ENCODE results near the gene TEAD2.

Gene TEAD2

DNA sequence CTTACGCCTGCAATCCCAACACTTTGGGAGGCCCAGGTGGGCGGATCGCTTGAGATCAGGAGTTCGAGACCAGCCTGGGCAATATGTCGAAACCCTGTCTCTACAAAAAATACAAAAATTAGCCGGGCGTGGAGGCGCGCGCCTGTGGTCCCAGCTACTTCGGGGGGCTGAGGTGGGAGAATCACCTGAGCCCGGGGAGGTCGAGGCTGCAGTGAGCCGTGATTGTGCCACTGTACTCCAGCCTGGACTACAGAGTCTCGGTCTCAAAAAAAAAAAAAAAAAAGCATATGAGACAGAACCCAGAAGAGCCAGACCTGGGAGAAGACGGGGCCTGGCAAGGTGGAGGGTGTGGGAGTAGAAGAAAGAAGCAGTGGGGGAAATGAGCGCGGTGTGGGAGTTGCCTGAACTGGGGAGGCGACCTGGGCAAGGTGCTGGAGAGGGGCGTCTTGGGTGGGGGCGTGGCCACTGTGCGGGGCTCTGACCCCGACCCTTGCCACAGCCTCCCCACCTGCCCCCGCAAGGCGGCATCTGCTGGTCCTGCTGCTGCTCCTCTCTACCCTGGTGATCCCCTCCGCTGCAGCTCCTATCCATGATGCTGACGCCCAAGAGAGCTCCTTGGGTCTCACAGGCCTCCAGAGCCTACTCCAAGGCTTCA is 2.0 kb upstream of the TEAD2 start:
- ATAC-seq = no peak
- Mint-ChIP-seq H3K27me3 (no peaks in the 10 kb centered on the region), H3K4me1 (no peaks in the 10 kb centered on the region), H3K27ac (no peak overlapping the region), H3K4me3 (no peak overlapping the region), H3K9me3 (no peaks in the 10 kb centered on the region), H3K36me3 (peaks cover under 1% of the 10 kb centered on the region)

DNA sequence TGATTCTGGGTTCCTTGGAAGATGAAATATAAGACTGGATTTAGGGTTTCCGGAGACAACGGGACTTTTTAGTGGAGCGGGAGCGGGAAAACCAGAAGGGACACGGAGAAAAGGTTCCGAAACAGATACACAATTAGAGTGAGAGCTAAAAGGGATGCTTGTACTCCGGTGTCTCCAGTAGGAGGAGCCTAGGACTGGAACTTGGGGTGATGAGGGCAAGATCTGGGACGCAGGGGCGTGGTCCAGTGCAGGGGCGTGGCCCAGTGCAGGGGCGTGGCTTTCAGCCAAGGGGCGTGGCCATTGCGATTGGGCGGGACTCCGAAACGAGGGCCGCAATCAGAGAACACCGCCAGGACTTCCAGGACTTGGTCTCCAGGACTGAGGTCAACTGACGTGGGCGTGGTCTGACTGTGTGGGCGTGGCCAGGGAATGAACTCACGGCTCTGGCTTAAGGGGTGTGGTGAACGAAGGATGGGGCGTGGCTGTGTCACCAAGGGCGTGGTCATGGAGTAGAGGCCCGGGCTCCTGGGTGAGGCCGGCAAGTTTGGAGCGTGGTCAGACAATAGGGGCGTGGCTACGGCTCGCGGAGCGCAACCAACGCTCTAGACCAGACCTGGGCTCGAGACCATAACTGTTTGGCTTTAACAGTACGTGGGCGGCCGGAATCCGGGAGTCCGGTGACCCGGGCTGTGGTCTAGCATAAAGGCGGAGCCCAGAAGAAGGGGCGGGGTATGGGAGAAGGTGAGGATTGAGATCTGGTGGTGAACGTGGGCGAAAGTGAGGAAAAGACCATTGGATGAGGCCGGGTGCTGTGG is 1.3 kb upstream of the TEAD2 start, which contains the start of gene DKKL1:
Gene DKKL1, plus strand, starts transcription at position 610 of the 815 bp plus-strand sequence. Its CDS starts 122 bp downstream, at position 732.
- H3K27me3 Mint-ChIP-seq = no peaks in the 10 kb centered on the region
- H3K36me3 Mint-ChIP-seq = no peaks in the 10 kb centered on the region
- no peaks in the 10 kb centered on the region for H3K9me3 Mint-ChIP-seq
- H3K4me3 Mint-ChIP-seq = no peak within 1 kb of the TSS
- peak within 1 kb of the TSS; percentile 16 for H3K27ac Mint-ChIP-seq
- peak; percentile 87 for ATAC-seq
- no peaks in the 10 kb centered on the region for H3K4me1 Mint-ChIP-seq

DNA sequence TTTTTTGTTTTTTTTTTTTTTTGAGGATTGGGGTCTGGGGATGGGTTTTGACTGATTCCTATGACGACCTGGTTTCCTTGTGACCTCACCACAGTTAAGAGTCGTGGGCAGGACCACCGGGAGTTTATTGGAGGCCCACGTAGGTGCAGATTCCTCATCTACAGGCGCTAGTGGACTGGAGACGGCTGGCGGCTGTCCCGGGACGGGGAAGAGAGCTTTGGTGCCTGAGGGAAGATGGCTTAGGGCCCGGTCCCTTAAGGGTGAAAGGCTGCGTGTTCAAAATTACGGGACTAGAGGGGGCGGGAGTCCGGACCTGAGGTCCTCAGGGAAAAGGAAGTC is 682 bp upstream of the TEAD2 start:
- no peaks in the 10 kb centered on the region for H3K9me3 Mint-ChIP-seq
- no peak overlapping the region for H3K27ac Mint-ChIP-seq
- ATAC-seq = no peak
- H3K36me3 Mint-ChIP-seq = no peaks in the 10 kb centered on the region
- H3K4me1 Mint-ChIP-seq = no peaks in the 10 kb centered on the region
- no peaks in the 10 kb centered on the region for H3K27me3 Mint-ChIP-seq
- no peak overlapping the region for H3K4me3 Mint-ChIP-seq

DNA sequence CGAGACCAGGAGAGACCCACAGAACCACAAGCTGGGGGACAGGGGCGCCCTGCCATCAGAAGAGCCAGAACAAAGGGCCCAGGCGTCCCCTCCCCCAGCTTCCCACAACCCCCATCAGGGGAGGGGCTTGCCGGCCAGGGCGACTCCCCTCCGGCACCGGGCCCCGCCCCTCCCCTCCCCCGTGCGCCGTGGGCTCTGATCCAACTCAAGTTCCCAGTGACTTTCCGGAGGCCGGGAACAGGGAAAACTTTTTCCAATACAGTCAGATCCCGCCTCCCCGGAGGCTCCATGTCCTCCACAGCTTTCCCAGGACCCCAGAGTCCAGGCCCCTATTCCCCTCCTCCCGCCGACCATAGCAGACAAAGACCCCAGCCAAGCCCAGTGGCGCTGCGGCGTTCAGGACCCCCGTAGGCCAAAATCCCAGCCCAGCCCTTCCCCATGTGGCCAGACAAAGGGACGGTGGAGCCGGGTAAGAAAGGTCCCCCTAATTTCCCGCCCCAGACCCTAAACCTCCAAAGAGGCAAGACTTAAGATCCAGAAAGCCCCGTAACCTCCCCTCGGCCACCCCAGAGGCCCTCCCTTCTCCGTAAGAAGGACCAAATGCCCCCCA is 673 bp downstream of the TEAD2 start:
- Mint-ChIP-seq H3K4me1 (peaks cover 11% of the 10 kb centered on the region), H3K4me3 (peak overlapping the region; percentile 44), H3K9me3 (no peaks in the 10 kb centered on the region), H3K36me3 (no peaks in the 10 kb centered on the region), H3K27me3 (no peaks in the 10 kb centered on the region), H3K27ac (no peak overlapping the region)
- ATAC-seq = no peak

DNA sequence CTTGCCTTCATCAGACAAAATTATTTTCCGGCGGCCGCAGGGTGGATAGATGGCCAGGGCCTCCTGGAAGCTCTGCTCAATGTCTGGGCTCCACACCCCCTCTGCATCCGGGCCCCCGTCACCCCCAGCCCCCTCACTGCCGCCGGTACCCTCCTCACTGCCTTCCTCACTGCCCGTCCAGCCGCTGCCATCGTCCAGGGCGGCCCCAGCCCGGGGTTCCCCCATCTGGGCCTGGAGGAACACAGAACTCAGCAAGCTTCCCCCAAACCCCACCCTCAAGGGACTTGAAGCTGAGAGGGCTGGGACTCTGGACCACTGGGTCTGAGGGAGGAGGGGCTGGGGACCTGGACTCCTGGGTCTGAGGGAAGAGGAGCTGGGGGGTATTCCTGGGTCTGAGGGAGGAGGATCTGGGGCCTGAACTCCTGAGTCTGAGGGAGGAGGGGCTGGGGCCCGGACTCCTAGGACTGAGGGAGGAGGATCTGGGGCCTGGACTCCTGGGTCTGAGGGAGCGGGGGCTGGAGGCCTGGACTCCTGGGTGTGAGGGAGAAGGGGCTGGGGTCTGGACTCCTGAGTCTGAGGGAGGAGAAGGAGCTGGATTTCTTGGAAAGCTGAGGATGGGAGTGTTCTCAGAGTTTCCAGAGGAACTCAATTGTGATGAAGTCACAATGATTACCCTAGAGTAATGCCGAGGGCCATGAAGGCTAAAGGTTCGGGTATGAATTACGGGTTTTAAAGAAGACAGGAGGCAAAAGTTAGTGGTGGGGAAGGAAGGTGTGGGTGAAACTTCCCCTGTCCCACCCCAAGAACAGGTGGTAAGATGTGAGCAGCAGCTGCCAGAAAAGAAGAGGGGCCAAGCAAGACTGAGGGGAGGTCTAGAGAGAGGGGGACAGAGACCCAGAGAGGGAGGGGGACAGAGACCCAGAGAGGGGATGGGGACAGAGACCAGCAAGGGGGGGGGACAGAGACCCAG is 2.1 kb downstream of the TEAD2 start:
- H3K9me3 Mint-ChIP-seq = no peaks in the 10 kb centered on the region
- ATAC-seq = no peak
- peaks cover 25% of the 10 kb centered on the region for H3K4me1 Mint-ChIP-seq
- no peaks in the 10 kb centered on the region for H3K36me3 Mint-ChIP-seq
- H3K4me3 Mint-ChIP-seq = peak overlapping the region; percentile 27
- H3K27ac Mint-ChIP-seq = no peak overlapping the region
- no peaks in the 10 kb centered on the region for H3K27me3 Mint-ChIP-seq

GRCh38 chr19:49357186-49357585 is 5.0 kb downstream of the TEAD2 start:
- Mint-ChIP-seq H3K4me3 (peak overlapping the region; percentile 57), H3K27me3 (no peaks in the 10 kb centered on the region), H3K27ac (peak overlapping the region; percentile 73), H3K9me3 (no peaks in the 10 kb centered on the region), H3K36me3 (no peaks in the 10 kb centered on the region), H3K4me1 (peaks cover 48% of the 10 kb centered on the region)
- ATAC-seq = peak; percentile 52

- peaks cover 48% of the 10 kb centered on the region for H3K4me1 Mint-ChIP-seq
- H3K27ac Mint-ChIP-seq = peak overlapping the region; percentile 73
- no peaks in the 10 kb centered on the region for H3K27me3 Mint-ChIP-seq
- H3K36me3 Mint-ChIP-seq = no peaks in the 10 kb centered on the region
- H3K4me3 Mint-ChIP-seq = peak overlapping the region; percentile 62
- no peak for ATAC-seq
- H3K9me3 Mint-ChIP-seq = no peaks in the 10 kb centered on the region
These were observed 5.8 kb downstream of the TEAD2 start for GRCh38 chr19:49356382-49356781.

GRCh38 chr19:49355909-49356353 is 6.3 kb downstream of the TEAD2 start:
- Mint-ChIP-seq H3K27ac (peak overlapping the region; percentile 73), H3K27me3 (no peaks in the 10 kb centered on the region), H3K4me1 (peaks cover 48% of the 10 kb centered on the region), H3K9me3 (no peaks in the 10 kb centered on the region), H3K4me3 (peak overlapping the region; percentile 62), H3K36me3 (no peaks in the 10 kb centered on the region)
- ATAC-seq = no peak

- ATAC-seq = no peak
- H3K4me3 Mint-ChIP-seq = no peak overlapping the region
- H3K4me1 Mint-ChIP-seq = peaks cover 47% of the 10 kb centered on the region
- H3K36me3 Mint-ChIP-seq = peaks cover 15% of the 10 kb centered on the region
- H3K27ac Mint-ChIP-seq = no peak overlapping the region
- no peaks in the 10 kb centered on the region for H3K27me3 Mint-ChIP-seq
- H3K9me3 Mint-ChIP-seq = no peaks in the 10 kb centered on the region
These were observed 12.6 kb downstream of the TEAD2 start for GRCh38 chr19:49349567-49349966.

DNA sequence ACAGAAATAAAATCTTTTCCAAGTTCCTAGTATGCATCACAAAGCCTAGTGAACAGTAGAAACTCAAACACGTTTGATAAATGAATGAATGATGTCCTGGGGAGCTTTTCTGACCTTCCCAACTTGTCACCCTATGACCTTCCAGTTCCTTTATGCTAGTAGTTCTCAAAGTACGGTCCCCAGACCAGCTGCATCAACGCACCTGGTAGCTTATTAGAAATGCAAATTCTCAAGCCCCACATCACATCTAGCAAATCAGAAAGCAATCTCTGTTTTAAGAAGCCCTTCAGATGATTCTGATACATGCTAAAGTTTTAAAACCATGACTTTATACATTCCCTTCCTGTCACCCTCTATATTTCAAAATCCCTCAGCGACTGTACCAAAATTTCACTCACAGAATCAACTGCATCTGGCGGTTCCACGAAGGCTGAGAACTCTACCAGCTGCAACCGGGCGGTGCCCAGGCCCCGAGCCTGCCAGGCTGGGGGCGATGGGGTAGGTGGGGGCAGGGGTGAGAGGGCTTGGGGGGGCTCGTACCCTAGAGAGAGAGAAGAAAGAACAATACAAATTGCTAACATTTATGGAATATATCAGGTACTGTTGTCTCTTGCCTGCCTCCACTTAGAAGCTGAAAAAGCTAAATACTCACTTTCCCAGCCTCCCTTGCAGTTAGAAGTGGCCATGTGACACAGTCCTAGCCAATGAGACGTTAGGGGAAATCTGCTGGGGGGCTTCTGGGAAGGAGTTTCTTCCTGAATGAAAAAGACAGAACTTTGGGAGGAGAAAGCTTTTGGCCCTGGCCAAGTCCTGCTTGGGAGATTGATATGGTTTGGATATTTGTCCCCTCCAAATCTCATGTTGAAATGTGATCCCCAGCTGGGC is 13.7 kb downstream of the TEAD2 start:
- peak overlapping the region; percentile 4 for H3K27ac Mint-ChIP-seq
- ATAC-seq = peak; percentile 34
- peaks cover 17% of the 10 kb centered on the region for H3K36me3 Mint-ChIP-seq
- H3K4me3 Mint-ChIP-seq = no peak overlapping the region
- H3K9me3 Mint-ChIP-seq = no peaks in the 10 kb centered on the region
- peaks cover 41% of the 10 kb centered on the region for H3K4me1 Mint-ChIP-seq
- no peaks in the 10 kb centered on the region for H3K27me3 Mint-ChIP-seq

- peaks cover 39% of the 10 kb centered on the region for H3K4me1 Mint-ChIP-seq
- peak overlapping the region; percentile 4 for H3K27ac Mint-ChIP-seq
- H3K36me3 Mint-ChIP-seq = peaks cover 22% of the 10 kb centered on the region
- H3K9me3 Mint-ChIP-seq = no peaks in the 10 kb centered on the region
- ATAC-seq = peak; percentile 86
- no peak overlapping the region for H3K4me3 Mint-ChIP-seq
- H3K27me3 Mint-ChIP-seq = no peaks in the 10 kb centered on the region
These were observed 14.4 kb downstream of the TEAD2 start for GRCh38 chr19:49347835-49348234.

GRCh38 chr19:49347191-49347590 is 15.0 kb downstream of the TEAD2 start:
- no peak for ATAC-seq
- Mint-ChIP-seq H3K27ac (no peak overlapping the region), H3K4me1 (peaks cover 44% of the 10 kb centered on the region), H3K36me3 (peaks cover 26% of the 10 kb centered on the region), H3K27me3 (no peaks in the 10 kb centered on the region), H3K9me3 (no peaks in the 10 kb centered on the region), H3K4me3 (no peak overlapping the region)

GRCh38 chr19:49344505-49345423 is 17.5 kb downstream of the TEAD2 start:
- no peak for ATAC-seq
- peaks cover 66% of the 10 kb centered on the region for H3K4me1 Mint-ChIP-seq

More at GRCh38 chr19:49344505-49345423, 17.5 kb downstream of the TEAD2 start:
- Mint-ChIP-seq H3K36me3 (peaks cover 35% of the 10 kb centered on the region), H3K4me3 (no peak overlapping the region), H3K9me3 (peaks cover 3% of the 10 kb centered on the region), H3K27ac (peak overlapping the region; percentile 42), H3K27me3 (no peaks in the 10 kb centered on the region)
